DMS114 treated with DMSO at 0.1 percent for 48 hours (cell line): ENCODE data around the gene BRD7.

Source experiments
- DNase-seq: peaks from one replicate; lab custom pipeline; 2025; ENCODE audit not compliant: unreplicated experiment; lab: John Stamatoyannopoulos, UW

Gene BRD7

GRCh38 chr16:50368410-50369132 lies at the start of gene BRD7:
TSS of gene BRD7 (minus strand) at chr16:50368988. CDS start at chr16:50368774, 214 bp downstream.
- DNase-seq, result peak; percentile 47

GRCh38 chr16:50416388-50416787 lies 47.6 kb upstream of the BRD7 start:
- no peak for DNase-seq

GRCh38 chr16:50414152-50414551 lies 45.4 kb upstream of the BRD7 start:
- no peak for DNase-seq

GRCh38 chr16:50411034-50411433 lies 42.2 kb upstream of the BRD7 start:
- DNase-seq, result no peak

GRCh38 chr16:50408001-50408561 lies 39.3 kb upstream of the BRD7 start:
- no peak for DNase-seq

- DNase-seq, result no peak
Observed at GRCh38 chr16:50407351-50407750, 38.6 kb upstream of the BRD7 start.

GRCh38 chr16:50403491-50403890 lies 34.7 kb upstream of the BRD7 start:
- no peak for DNase-seq

GRCh38 chr16:50402298-50402895 lies 33.6 kb upstream of the BRD7 start:
- no peak for DNase-seq

- no peak for DNase-seq
Observed at GRCh38 chr16:50401355-50401754, 32.6 kb upstream of the BRD7 start.

- DNase-seq, result no peak
Observed at GRCh38 chr16:50400967-50401348, 32.2 kb upstream of the BRD7 start.

- no peak for DNase-seq
Observed at GRCh38 chr16:50400312-50400966, 31.7 kb upstream of the BRD7 start.

GRCh38 chr16:50399411-50399810 lies 30.6 kb upstream of the BRD7 start:
- DNase-seq, result no peak

GRCh38 chr16:50398336-50398735 lies 29.5 kb upstream of the BRD7 start:
- DNase-seq, result no peak

GRCh38 chr16:50396761-50397535 lies 28.2 kb upstream of the BRD7 start:
- no peak for DNase-seq

GRCh38 chr16:50395763-50396710 lies 27.2 kb upstream of the BRD7 start:
- DNase-seq, result no peak

GRCh38 chr16:50393858-50394802 lies 25.3 kb upstream of the BRD7 start:
- DNase-seq, result no peak

GRCh38 chr16:50393416-50393815 lies 24.6 kb upstream of the BRD7 start:
- DNase-seq, result no peak

- DNase-seq, result no peak
Observed at GRCh38 chr16:50390914-50391716, 22.3 kb upstream of the BRD7 start.
